Lower lobe of right lung (tissue), 2 donors: ENCODE results near the gene SLC52A3. TPM values are rescaled to one million over a fixed set of nuclear protein-coding genes. Genes with fewer than 3 reads are reported as not detected.

Experiments used
- ATAC-seq, 2 donors: fragments of 200-7000 bp; cut with Tn5 transposase; one replicate each; pipeline ENCODE4 v1.9.1; 2020 to 2022; ENCODE audit warnings: mild to moderate bottlenecking in 2 of 2, moderate library complexity in 2 of 2
- DNase-seq: peaks from one replicate; pipeline ENCODE4 v3.0.0-alpha.2; 2020
- H3K27ac ChIP-seq: fragments of 200-600 bp; one replicate; pipeline ENCODE4 v1.8.0; 2022
- H3K27me3 ChIP-seq: fragments of 200-600 bp; one replicate; pipeline ENCODE4 v1.8.0; 2022; ENCODE audit warnings: low read depth
- H3K36me3 ChIP-seq: fragments of 200-600 bp; one replicate; pipeline ENCODE4 v1.8.0; 2022; ENCODE audit warnings: mild to moderate bottlenecking
- H3K4me1 ChIP-seq: fragments of 200-600 bp; one replicate; pipeline ENCODE4 v1.8.0; 2022
- H3K4me3 ChIP-seq: fragments of 200-600 bp; one replicate; pipeline ENCODE4 v1.8.0; 2022; ENCODE audit warnings: mild to moderate bottlenecking
- H3K9me3 ChIP-seq: fragments of 200-600 bp; one replicate; pipeline ENCODE4 v1.8.0; 2022
- intact Hi-C: fragments of 100-400 bp; cut with DNase I; formaldehyde crosslinking; loops from one replicate; pipeline ENCODE4 v1.11.0; 2022
- total RNA-seq: library from RNA; stranded (reverse); fragmentation: NEBNext Ultra II Directional; extraction: Animal tissue kit (Norgen Biotek cat#: 25700); gene quantifications from one replicate; pipeline ENCODE4 v1.2.1, GENCODE V29; 2021
- TF ChIP-seq, protein P1 (sequence below): fragments of 200-600 bp; IDR thresholded peaks from one replicate; pipeline ENCODE4 v1.8.0; 2022; ENCODE audit warnings: antibody characterized with exemption, mild to moderate bottlenecking
- donor health status: DM: no; HTN: yes; CAD: no; lungs with severe emphysema.

The SLC52A3 gene
- total RNA-seq, 1 donor from 2014 or later = 1.1 TPM

GRCh38 chr20:787825-788224, 19.5 kb upstream of the SLC52A3 start:
- DNase-seq (no peak), ATAC-seq (no peak)
- Histone ChIP-seq H3K4me1 (no peaks in the 10 kb centered on the region), H3K27me3 (peaks cover 10% of the 10 kb centered on the region), H3K9me3 (no peaks in the 10 kb centered on the region), H3K36me3 (no peaks in the 10 kb centered on the region), H3K4me3 (no peak overlapping the region), H3K27ac (no peak overlapping the region)
- TF ChIP-seq, protein P1, sequence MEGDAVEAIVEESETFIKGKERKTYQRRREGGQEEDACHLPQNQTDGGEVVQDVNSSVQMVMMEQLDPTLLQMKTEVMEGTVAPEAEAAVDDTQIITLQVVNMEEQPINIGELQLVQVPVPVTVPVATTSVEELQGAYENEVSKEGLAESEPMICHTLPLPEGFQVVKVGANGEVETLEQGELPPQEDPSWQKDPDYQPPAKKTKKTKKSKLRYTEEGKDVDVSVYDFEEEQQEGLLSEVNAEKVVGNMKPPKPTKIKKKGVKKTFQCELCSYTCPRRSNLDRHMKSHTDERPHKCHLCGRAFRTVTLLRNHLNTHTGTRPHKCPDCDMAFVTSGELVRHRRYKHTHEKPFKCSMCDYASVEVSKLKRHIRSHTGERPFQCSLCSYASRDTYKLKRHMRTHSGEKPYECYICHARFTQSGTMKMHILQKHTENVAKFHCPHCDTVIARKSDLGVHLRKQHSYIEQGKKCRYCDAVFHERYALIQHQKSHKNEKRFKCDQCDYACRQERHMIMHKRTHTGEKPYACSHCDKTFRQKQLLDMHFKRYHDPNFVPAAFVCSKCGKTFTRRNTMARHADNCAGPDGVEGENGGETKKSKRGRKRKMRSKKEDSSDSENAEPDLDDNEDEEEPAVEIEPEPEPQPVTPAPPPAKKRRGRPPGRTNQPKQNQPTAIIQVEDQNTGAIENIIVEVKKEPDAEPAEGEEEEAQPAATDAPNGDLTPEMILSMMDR = no peak
- intact Hi-C loops = no loop called here

GRCh38 chr20:779771-780170, 11.5 kb upstream of the SLC52A3 start:
- DNase-seq (no peak), ATAC-seq (no peak)
- intact Hi-C loops = no loop called here
- no peak overlapping the region for H3K27ac ChIP-seq
- H3K27me3 ChIP-seq = no peaks in the 10 kb centered on the region
- TF ChIP-seq, protein P1 = no peak
- H3K4me3 ChIP-seq = no peak overlapping the region
- H3K36me3 ChIP-seq = no peaks in the 10 kb centered on the region
- H3K9me3 ChIP-seq = no peaks in the 10 kb centered on the region
- H3K4me1 ChIP-seq = no peaks in the 10 kb centered on the region

DNA sequence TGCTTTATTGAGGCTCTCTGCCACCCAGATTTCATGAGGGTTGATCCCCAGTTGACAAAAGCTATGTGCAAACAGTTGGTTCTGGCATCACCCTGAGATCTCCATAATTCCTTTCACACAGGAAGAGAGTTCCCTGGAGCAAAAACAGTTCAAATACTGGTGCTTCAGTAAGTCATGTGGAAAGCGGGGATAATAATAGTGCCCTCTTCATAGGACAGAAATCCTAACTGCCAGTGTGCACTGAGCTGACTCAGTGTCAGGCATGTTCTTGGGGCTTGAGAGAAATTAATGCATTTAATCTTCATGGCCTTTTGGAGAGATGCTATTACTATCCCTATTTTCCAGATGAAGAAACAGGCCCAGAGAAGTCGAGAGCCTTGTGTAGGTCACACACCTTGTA, 7.9 kb upstream of the SLC52A3 start:
- TF ChIP-seq, protein P1 = no peak
- intact Hi-C loops = no loop called here
- ATAC-seq (no peak), DNase-seq (no peak)
- Histone ChIP-seq H3K4me1 (no peaks in the 10 kb centered on the region), H3K4me3 (no peak overlapping the region), H3K9me3 (no peaks in the 10 kb centered on the region), H3K27me3 (no peaks in the 10 kb centered on the region), H3K27ac (no peak overlapping the region), H3K36me3 (no peaks in the 10 kb centered on the region)

- TF ChIP-seq, protein P1 = no peak
- DNase-seq = no peak
- Histone ChIP-seq H3K4me3 (no peak overlapping the region), H3K27ac (no peak overlapping the region), H3K36me3 (no peaks in the 10 kb centered on the region), H3K27me3 (no peaks in the 10 kb centered on the region), H3K4me1 (no peaks in the 10 kb centered on the region), H3K9me3 (no peaks in the 10 kb centered on the region)
- intact Hi-C loops = no loop called here
- ATAC-seq = no peak
Measured at GRCh38 chr20:775679-776135, 7.4 kb upstream of the SLC52A3 start.

DNA sequence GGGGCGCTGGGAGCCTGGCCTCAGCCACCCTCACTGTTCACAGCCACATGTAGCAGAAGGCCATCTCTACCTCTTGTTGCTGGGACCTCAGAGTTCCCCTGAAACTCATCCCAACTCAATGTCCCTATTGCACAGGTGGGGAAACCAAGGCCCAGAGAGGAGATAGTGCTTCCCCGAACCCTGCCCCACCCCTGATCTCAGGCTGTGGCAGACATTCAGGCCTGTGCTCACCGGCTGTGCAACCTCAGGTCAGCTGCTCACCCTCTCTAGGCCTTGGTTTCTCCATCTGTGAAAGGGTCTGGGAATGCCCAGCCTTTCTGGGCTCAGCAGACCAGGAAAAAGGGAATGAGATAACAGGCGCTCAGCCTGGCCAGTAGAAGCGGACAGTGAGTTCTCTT, 6.4 kb upstream of the SLC52A3 start:
- DNase-seq = no peak
- Histone ChIP-seq H3K4me3 (no peak overlapping the region), H3K4me1 (no peaks in the 10 kb centered on the region), H3K36me3 (no peaks in the 10 kb centered on the region), H3K9me3 (no peaks in the 10 kb centered on the region), H3K27me3 (no peaks in the 10 kb centered on the region), H3K27ac (no peak overlapping the region)
- no peak for ATAC-seq
- TF ChIP-seq, protein P1 = no peak
- intact Hi-C loops = no loop called here
